Endothelial cell of umbilical vein (primary cell): ENCODE measurements around the gene PRRG2. TPM values are rescaled to one million over a fixed set of nuclear protein-coding genes. Genes with fewer than 3 reads are reported as not detected.
A peak's percentile ranks its signal among the peaks of the same experiment; 100 is the strongest.

Experiments used
- BruUV-seq: library from RNA; stranded (reverse); fragments of 400-500 nt; replicated peaks from 2 replicates; lab custom pipeline; 2021; lab: Mats Ljungman, UMichigan
- CTCF ChIA-PET: fragments of 300-600, 350-600 bp; sonication (Branson Sonifier 250); formaldehyde crosslinking; loops from one replicate; lab custom pipeline; 2021; ENCODE audit warnings: antibody characterized with exemption, inconsistent platforms; lab: Charles Lee
- POLR2A ChIA-PET: fragments of 300-600, 350-600 bp; sonication (Branson Sonifier 250); formaldehyde crosslinking; loops from one replicate; lab custom pipeline; 2021; ENCODE audit warnings: antibody characterized with exemption, inconsistent platforms; lab: Charles Lee
- DNase-seq: peaks from one replicate; pipeline ENCODE4 v3.0.0-alpha.2; 2011; ENCODE audit warnings: low read depth, low spot score
- FAIRE-seq: peaks from 2 replicates; lab custom pipeline; 2011; peaks lifted over from hg19 to GRCh38; lab: Jason Lieb, UNC
- H2AFZ ChIP-seq: 2 replicates; pipeline ENCODE4 v1.6.0; 2012; ENCODE audit warnings: low read depth, low read length, control low read depth, inconsistent platforms
- H3K27ac ChIP-seq: 2 replicates; pipeline ENCODE4 v1.5.1; 2011; ENCODE audit warnings: low read depth, mild to moderate bottlenecking, control low read depth, low read length, moderate library complexity; ENCODE audit not compliant: insufficient read depth
- H3K27me3 ChIP-seq, 2 experiments: 2 replicates each; pipeline versions ENCODE4 v1.6.0 to v1.6.1; 2011; ENCODE audit warnings: low read length in 2 of 2, mixed read lengths in 1 of 2; ENCODE audit not compliant: control insufficient read depth in 2 of 2, insufficient read depth in 2 of 2
- H3K36me3 ChIP-seq, 2 experiments: 2 replicates in 1 of 2; 3 replicates in 1 of 2; pipeline ENCODE4 v1.5.1; 2011; ENCODE audit warnings: low read length in 2 of 2, mild to moderate bottlenecking in 1 of 2, moderate library complexity in 1 of 2; ENCODE audit not compliant: control insufficient read depth in 2 of 2, insufficient read depth in 2 of 2; ENCODE audit errors: extremely low read depth in 1 of 2
- H3K4me1 ChIP-seq: 3 replicates; pipeline ENCODE4 v1.5.1; 2011; ENCODE audit warnings: mild to moderate bottlenecking, low read length; ENCODE audit not compliant: control insufficient read depth, insufficient read depth; ENCODE audit errors: extremely low read depth
- H3K4me2 ChIP-seq: 2 replicates; pipeline ENCODE4 v1.6.1; 2011; ENCODE audit warnings: low read length, control low read depth, mixed read lengths; ENCODE audit not compliant: insufficient read depth
- H3K4me3 ChIP-seq, 3 experiments: fragments of 200-600 bp in 1 of 3; sonication (generic), shearing (Covaris generic) in 1 of 3; replicated peaks in 1 of 3; 2 replicates each; pipeline ENCODE4 v1.5.1; 2011 to 2016; ENCODE audit warnings: control low read depth in 3 of 3, low read length in 3 of 3, mild to moderate bottlenecking in 2 of 3, inconsistent platforms in 1 of 3, low read depth in 1 of 3, moderate library complexity in 1 of 3; ENCODE audit not compliant: insufficient read depth in 1 of 3
- H3K79me2 ChIP-seq: 2 replicates; pipeline ENCODE4 v1.6.0; 2012; ENCODE audit warnings: low read length, inconsistent platforms; ENCODE audit not compliant: control insufficient read depth, insufficient read depth
- H3K9ac ChIP-seq: replicated peaks from 2 replicates; pipeline ENCODE3; 2011; ENCODE audit warnings: low read length, control low read depth; ENCODE audit not compliant: insufficient read depth; ENCODE audit errors: extremely low read depth
- H3K9me1 ChIP-seq: replicated peaks from 3 replicates; pipeline ENCODE4 v1.6.0; 2011; ENCODE audit warnings: mild to moderate bottlenecking, low read length; ENCODE audit not compliant: control insufficient read depth, insufficient read depth; ENCODE audit errors: extremely low read depth
- H3K9me3 ChIP-seq: replicated peaks from 2 replicates; pipeline ENCODE4 v1.5.1; 2012; ENCODE audit warnings: low read length, inconsistent platforms; ENCODE audit not compliant: control insufficient read depth, insufficient read depth
- H4K20me1 ChIP-seq: replicated peaks from 2 replicates; pipeline ENCODE3; 2011; ENCODE audit warnings: mild to moderate bottlenecking, low read length; ENCODE audit not compliant: control insufficient read depth, insufficient read depth; ENCODE audit errors: extremely low read depth
- CTCF ChIP-seq, 2 donors: IDR thresholded peaks; 1 replicate in 1 of 2; 2 replicates in 1 of 2; pipeline ENCODE4 v1.5.1; 2011; ENCODE audit warnings: low read length in 2 of 2, mild to moderate bottlenecking in 2 of 2, moderate library complexity in 2 of 2, control low read depth in 1 of 2, inconsistent platforms in 1 of 2, low read depth in 1 of 2; ENCODE audit not compliant: insufficient read depth in 1 of 2; ENCODE audit errors: extremely low read depth in 1 of 2
- EZH2 ChIP-seq: IDR thresholded peaks from 2 replicates; pipeline ENCODE4 v1.6.1; 2012; ENCODE audit warnings: borderline replicate concordance, low read depth, mild to moderate bottlenecking, moderate library complexity, low read length, inconsistent platforms; ENCODE audit not compliant: severe bottlenecking
- FOS ChIP-seq: IDR thresholded peaks from 2 replicates; pipeline ENCODE4 v1.6.1; 2011; ENCODE audit warnings: mild to moderate bottlenecking, low read length, moderate library complexity, borderline replicate concordance; ENCODE audit not compliant: insufficient read depth
- GATA2 ChIP-seq: IDR thresholded peaks from 2 replicates; pipeline ENCODE4 v1.7.0; 2011; ENCODE audit warnings: low read depth, mild to moderate bottlenecking, moderate library complexity, mixed read lengths, low read length; ENCODE audit not compliant: insufficient read length, insufficient read depth
- JUN ChIP-seq: IDR thresholded peaks from 2 replicates; pipeline ENCODE4 v1.6.1; 2011; ENCODE audit warnings: borderline replicate concordance, low read depth; ENCODE audit not compliant: insufficient read length, insufficient read depth
- MAX ChIP-seq: IDR thresholded peaks from 2 replicates; pipeline ENCODE4 v1.6.1; 2011; ENCODE audit not compliant: insufficient read depth, insufficient read length
- MYC ChIP-seq: IDR thresholded peaks from one replicate; pipeline ENCODE4 v1.6.1; 2011; ENCODE audit warnings: mild to moderate bottlenecking, low read depth, low read length
- POLR2A ChIP-seq: IDR thresholded peaks from 2 replicates; pipeline ENCODE4 v1.6.1; 2012; ENCODE audit warnings: low read depth, mild to moderate bottlenecking, control low read depth, low read length
- POLR2AphosphoS5 ChIP-seq: IDR thresholded peaks from 2 replicates; pipeline ENCODE4 v1.6.1; 2012; ENCODE audit warnings: low read depth, mild to moderate bottlenecking, control low read depth, low read length, moderate library complexity; ENCODE audit not compliant: insufficient read depth
- dilution Hi-C: fragments of 300-500 bp; cut with MboI; formaldehyde crosslinking; loops from one replicate; pipeline ENCODE4 v1.15.0; 2019; ENCODE audit warnings: low sequenced_read_pairs; ENCODE audit not compliant: extremely low pct_ligation_motif_present
- intact Hi-C: fragments of 100-400 bp; cut with micrococcal nuclease; formaldehyde crosslinking; loops from one replicate; pipeline ENCODE4 v1.10.0; 2022
- polyA plus RNA-seq, 4 experiments: library from polyadenylated mRNA; depleted of rRNA in 3 of 4; stranded (reverse) in 3 of 4; unstranded in 1 of 4; fragments of >200 nt; gene quantifications; 2 replicates each; pipeline versions ENCODE4 v1.2.1 to v1.2.3, GENCODE V29; 2011 to 2012; ENCODE audit warnings: missing spikeins in 1 of 4
- total RNA-seq: library from RNA; stranded (reverse); gene quantifications from 2 replicates; pipeline ENCODE4 v1.2.3, GENCODE V29; 2021

Gene PRRG2
- total and polyA plus RNA-seq, 2 donors (not counting 3 experiments of a cell fraction or from before 2014, with no cell fraction given) = 2.6 to 2.9 TPM

- FAIRE-seq = no peak
These were observed 46.3 kb upstream of the PRRG2 start for GRCh38 chr19:49534632-49535385.

More at GRCh38 chr19:49534632-49535385, 46.3 kb upstream of the PRRG2 start:
- Histone ChIP-seq H3K27ac (no peak overlapping the region), H3K27me3 (no peaks in the 10 kb centered on the region), H3K36me3 (peaks cover 11 to 15% of the 10 kb centered on the region in 2 experiments), H3K79me2 (peaks cover 1% of the 10 kb centered on the region), H3K4me3 (no peak overlapping the region), H4K20me1 (no peaks in the 10 kb centered on the region), H3K9me3 (no peaks in the 10 kb centered on the region), H3K4me1 (peaks cover 7% of the 10 kb centered on the region), H3K9ac (no peak overlapping the region), H3K9me1 (no peaks in the 10 kb centered on the region), H3K4me2 (peak overlapping the region; percentile 69), H2AFZ (no peak overlapping the region)
- dilution Hi-C loops (no loop called here), intact Hi-C loops (no loop called here)
- ChIA-PET CTCF (interaction anchor here (1.2 to 3.8 kb wide), 6 partner anchors 11 to 56 kb away, joined by 3 to 30 read pairs (median 6); no protein-coding TSS in a partner anchor), POLR2A (no interaction called here)
- TF ChIP-seq MYC (no peak), POLR2A (no peak), POLR2AphosphoS5 (no peak), CTCF (IDR thresholded peaks at IDR 0.05; ENCODE audit: extremely low read depth in 1 of 2, insufficient read depth in 1 of 2, low read depth in 1 of 2, low read length in 2 of 2) (no peak), EZH2 (no peak), MAX (no peak), JUN (no peak), GATA2 (no peak), FOS (no peak)
- no TSS peak for BruUV-seq
- no peak for DNase-seq
